GM19324 (cell line): ENCODE data around the gene TOMM70.
"Not testable (repeated sequence)": the region's sequence is repeated elsewhere in the genome, so short reads cannot be mapped to it uniquely, and the experiment has no call there.

Experiments used
- ATAC-seq: cut with Tn5 transposase; IDR thresholded peaks from one replicate; pipeline ENCODE4 v1.9.1; 2021; ENCODE audit warnings: mild to moderate bottlenecking, moderate library complexity; ENCODE audit not compliant: unreplicated experiment, low FRiP score

The TOMM70 gene

DNA sequence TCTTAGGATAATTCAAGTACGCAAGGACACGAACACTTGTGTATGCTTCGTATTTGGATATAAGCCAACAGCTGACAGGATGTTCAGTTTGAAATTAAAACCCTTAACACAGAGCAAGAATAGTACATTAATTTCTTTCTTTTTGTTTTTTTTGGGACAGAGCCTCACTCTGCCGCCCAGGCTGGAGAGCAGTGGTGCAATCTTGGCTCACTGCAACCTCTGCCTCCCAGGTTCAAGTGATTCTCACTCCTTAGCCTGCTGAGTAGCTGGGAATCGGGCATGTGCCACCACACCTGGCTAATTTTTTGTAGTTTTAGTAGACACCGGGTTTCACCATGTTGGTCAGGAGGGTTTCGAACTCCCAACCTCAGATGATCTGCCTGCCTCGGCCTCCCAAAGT lies 32.4 kb downstream of the TOMM70 start:
- ATAC-seq, result no peak

DNA sequence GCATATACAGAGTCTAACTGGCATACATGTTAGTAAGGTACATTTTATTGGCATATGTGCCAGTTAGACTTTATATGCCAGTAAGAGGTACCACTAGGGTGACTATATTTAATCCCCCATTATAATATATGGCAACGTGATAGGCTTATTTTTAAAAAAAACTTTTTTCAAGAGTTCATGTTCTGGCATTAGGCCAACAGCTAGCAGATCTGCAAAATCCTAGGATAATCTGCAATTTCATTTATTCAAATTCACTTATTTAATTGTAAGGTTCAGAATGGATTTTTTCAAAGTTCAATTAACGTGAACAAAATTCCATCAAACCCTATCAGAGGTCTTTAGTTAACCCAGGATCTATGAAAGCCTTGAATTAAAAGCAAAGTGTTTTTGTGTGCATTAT lies 34.5 kb downstream of the TOMM70 start:
- no peak for ATAC-seq

DNA sequence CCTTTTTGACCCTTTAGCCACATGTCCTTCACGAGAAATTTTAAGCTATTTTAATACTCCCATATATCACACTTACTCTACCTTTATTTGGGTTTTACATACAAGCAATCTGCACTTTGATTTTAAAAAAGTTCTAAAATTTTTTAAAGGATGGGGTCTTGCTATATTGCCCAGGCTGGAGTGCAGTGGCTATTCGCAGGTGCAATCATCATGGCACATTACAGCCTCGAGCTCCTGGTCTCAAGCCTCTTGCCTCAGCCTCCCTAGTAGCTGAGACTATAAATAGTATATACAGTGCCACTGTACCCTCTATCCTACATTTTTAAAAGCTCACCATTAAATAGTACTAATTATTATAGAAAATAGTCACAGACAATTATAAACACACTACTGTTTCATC lies 36.5 kb downstream of the TOMM70 start:
- no peak for ATAC-seq

- ATAC-seq, result no peak
These were observed 39.0 kb downstream of the TOMM70 start for GRCh38 chr3:100361897-100362296.

- ATAC-seq, result no peak
These were observed 40.0 kb downstream of the TOMM70 start for GRCh38 chr3:100360757-100361496.

GRCh38 chr3:100359035-100359434 lies 41.9 kb downstream of the TOMM70 start:
- no peak for ATAC-seq

DNA sequence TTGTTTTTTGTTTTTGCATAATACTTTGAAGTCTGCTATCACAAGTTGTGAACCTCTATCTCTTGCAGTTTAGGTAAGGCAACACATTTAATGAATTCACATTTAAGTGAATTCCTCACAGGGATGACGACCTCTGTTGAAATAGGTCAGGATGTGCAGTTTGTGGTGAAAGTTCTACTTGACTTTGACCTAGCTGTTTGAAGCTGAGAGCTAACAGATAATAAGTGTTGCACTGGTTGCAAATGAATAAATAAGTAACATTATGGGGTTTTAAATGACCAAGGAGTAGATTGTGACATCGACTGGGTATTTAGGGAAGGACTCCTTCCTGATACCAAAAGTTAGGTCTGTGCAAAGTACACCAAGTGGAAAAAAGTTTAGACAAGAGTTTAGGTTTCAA lies 42.5 kb downstream of the TOMM70 start:
- no peak for ATAC-seq

DNA sequence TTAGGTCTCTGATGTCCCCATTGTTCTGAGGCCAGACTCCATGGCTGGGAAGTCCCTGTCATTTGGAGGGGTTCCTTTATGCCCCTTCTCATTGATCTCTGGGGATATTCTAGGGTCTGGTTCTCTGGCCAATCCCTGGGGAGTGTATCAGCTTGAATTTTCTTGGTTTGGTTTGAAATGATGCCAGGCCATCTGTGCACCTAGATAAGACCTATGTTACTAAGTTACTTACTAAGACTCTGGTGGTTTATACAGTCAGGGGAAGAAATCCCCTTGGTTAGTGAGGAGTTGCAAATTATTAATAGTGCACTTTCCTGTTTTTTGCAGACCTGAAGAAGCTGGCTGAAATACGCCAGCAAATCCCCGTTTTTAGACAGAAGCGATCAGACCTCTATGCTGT lies 46.0 kb downstream of the TOMM70 start:
- ATAC-seq, result no peak

GRCh38 chr3:100352296-100353231 lies 48.3 kb downstream of the TOMM70 start:
- no peak for ATAC-seq

- ATAC-seq, result not testable (repeated sequence)
These were observed 49.1 kb downstream of the TOMM70 start for GRCh38 chr3:100351770-100352169.

DNA sequence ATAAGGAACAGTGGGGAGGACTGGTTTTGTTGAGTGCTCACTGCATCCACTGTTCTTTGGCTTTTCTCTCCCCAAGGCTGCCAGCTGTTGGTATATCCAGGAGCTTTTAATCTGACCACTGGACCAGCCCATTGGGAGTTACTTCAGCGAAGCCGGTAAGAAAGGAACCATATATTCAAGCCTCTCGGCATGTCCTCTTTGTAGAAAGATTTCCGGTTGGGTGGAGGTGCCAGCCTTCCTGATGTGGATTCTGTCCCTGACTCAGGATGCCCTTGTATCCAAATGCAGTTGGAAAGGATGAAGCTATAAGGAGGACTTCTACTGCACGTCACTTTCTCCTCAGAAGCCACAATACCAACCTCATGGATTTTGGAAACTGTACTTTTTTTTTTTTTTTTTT lies 52.2 kb downstream of the TOMM70 start:
- no peak for ATAC-seq

DNA sequence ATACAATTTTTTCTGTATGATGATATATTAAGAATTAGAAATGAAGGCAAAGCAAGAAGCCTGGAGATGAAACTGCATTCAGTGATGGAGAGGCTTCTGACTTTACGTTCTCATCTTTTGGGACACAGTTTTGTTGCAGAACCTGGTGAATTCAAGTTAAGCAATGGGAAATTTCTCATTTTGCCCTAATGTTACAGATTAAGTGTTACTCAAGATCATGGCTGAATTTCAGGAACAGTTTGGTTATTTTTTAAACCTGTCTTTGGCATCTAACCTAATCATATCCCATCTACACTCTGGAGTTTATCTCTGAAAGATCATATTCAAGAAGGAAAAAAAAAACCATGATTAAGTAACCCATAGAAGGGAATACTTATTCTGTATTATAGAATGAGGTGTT lies 60.4 kb downstream of the TOMM70 start:
- ATAC-seq, result no peak

DNA sequence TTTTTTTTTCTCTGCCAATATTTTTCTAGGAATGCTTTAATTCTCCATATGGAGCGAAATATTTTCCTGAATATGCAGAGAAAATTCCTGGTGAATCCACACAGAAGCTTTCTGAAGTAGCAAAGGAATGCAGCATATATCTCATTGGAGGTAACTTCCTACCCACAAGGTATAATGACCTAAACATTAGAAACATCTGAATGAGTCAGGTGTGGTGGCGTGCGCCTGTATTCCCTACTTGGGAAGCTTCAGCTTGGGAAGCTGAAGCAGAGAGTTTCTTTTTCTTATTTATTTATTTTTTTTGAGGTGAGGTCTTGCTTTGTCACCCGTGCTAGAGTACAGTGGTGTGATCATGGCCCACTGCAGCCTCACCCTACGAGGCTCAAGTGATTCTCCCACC lies 61.1 kb downstream of the TOMM70 start:
- no peak for ATAC-seq

- ATAC-seq, result no peak
These were observed 62.0 kb downstream of the TOMM70 start for GRCh38 chr3:100338911-100339310.

DNA sequence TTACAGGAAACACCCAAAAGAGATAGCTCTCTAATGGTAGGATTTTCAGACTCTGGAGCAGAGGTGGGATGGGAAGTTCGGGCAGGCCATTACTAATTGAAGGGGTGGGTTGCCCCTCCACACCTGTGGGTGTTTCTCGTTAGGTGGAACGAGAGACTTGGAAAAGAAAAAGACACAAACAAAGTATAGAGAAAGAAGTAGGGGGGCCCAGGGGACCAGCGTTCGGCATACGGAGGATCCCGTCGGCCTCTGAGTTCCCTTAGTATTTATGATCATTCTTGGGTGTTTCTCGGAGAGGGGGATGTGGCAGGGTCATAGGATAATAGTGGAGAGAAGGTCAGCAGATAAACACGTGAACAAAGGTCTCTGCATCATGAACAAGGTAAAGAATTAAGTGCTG lies 64.7 kb downstream of the TOMM70 start:
- not testable (repeated sequence) for ATAC-seq

DNA sequence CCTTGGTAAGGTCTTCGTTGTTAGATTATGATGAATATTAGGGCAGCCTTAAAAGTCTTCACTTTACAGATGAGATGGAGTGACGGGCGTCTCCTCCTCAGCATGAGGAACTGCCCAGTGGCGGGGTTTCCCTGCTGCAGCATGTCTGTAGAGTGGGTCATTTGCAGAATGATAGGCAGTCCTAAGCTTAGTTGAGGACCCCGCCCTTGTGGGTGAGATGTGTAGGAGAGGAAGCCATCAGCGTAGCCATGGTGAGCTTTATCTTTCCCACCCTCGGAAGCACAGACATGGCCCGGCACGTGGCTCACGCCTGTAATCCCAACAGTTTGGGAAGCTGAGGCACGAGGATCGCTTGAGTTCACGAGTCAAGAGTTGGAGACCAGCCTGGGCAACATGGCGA lies 65.5 kb downstream of the TOMM70 start:
- ATAC-seq, result no peak

GRCh38 chr3:100334488-100335351 lies 66.2 kb downstream of the TOMM70 start, which contains the start of gene NIT2:
Gene NIT2 (plus strand): TSS chr3:100334757. CDS start chr3:100334792, 35 bp downstream.
- ATAC-seq, result peak; percentile 95

DNA sequence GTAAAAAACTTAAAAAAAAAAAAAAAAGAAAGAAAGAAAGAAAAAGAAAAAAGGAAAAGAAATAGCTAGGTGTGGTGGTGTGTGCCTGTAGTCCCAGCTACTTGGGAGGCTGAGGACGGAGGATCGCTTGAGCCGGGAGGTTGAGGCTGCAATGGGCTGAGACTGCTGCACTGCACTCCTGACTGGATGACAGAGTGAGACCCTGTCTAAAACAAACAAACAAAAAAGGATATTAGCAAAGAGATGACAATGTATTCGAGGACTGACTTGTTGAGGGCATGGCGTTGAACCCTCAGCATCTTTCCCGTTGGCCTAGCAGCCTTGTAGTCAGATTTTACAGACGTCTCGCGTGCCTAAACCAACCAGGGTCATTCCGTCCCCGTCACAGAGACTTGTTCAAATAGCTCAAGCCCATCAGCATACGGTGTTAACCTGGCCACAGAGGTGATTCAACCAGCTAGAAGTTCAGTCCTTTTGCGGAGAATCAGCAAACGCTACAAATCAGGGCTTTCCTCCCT lies 66.9 kb downstream of the TOMM70 start:
- peak; percentile 27 for ATAC-seq

DNA sequence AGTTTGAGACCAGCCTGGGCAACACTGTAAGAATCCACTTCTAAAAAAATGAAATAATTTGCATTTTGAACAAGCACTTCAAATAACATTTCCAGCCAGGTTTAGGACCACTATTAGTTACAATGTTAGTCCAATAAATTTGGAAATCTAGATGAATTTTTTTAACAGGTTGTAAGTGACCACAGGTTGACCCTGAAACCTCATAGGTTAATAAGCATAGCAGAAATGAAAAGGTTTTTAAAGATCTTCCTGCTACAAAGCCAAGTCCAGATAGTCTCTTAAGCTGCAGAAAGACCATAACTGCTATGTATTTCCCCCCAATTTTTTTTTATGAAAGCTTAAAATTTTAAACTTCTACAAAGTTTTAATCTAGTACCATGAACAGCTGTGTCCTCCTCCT lies 67.8 kb downstream of the TOMM70 start:
- no peak for ATAC-seq

GRCh38 chr3:100331660-100332059 lies 69.2 kb downstream of the TOMM70 start:
- ATAC-seq, result no peak
